ENCODE results near the gene AK8.
"Not testable (repeated sequence)": the region's sequence is repeated elsewhere in the genome, so short reads cannot be mapped to it uniquely, and the experiment has no call there.

AK8 gene

GRCh38 chr9:132711846-132712245, 166.2 kb downstream of the AK8 start:
- DNase-seq (ENCODE audit: low spot score) = no peak

GRCh38 chr9:132711152-132711551, 166.9 kb downstream of the AK8 start:
- DNase-seq (ENCODE audit: low spot score) = not testable (repeated sequence)

GRCh38 chr9:132710333-132710732, 167.8 kb downstream of the AK8 start:
- no peak for DNase-seq (ENCODE audit: low spot score)

GRCh38 chr9:132708769-132709430, 169.2 kb downstream of the AK8 start:
- no peak for DNase-seq (ENCODE audit: low spot score)

GRCh38 chr9:132708239-132708638, 169.8 kb downstream of the AK8 start:
- no peak for DNase-seq (ENCODE audit: low spot score)

- DNase-seq (ENCODE audit: low spot score) = no peak
Measured at GRCh38 chr9:132703336-132703735, 174.7 kb downstream of the AK8 start.

- DNase-seq (ENCODE audit: low spot score) = no peak
Measured at GRCh38 chr9:132702254-132702653, 175.8 kb downstream of the AK8 start.

GRCh38 chr9:132699956-132700355, 178.1 kb downstream of the AK8 start:
- DNase-seq (ENCODE audit: low spot score) = no peak

- DNase-seq (ENCODE audit: low spot score) = no peak
Measured at GRCh38 chr9:132698989-132699388, 179.1 kb downstream of the AK8 start.

GRCh38 chr9:132697230-132697629, 180.9 kb downstream of the AK8 start:
- DNase-seq (ENCODE audit: low spot score) = peak; percentile 12

- DNase-seq (ENCODE audit: low spot score) = peak; percentile 56
Measured at GRCh38 chr9:132694144-132694543, 183.9 kb downstream of the AK8 start.

- DNase-seq (ENCODE audit: low spot score) = no peak
Measured at GRCh38 chr9:132690696-132691095, 187.4 kb downstream of the AK8 start.

- no peak for DNase-seq (ENCODE audit: low spot score)
Measured at GRCh38 chr9:132683873-132684272, 194.2 kb downstream of the AK8 start.

- no peak for DNase-seq (ENCODE audit: low spot score)
Measured at GRCh38 chr9:132681561-132681960, 196.5 kb downstream of the AK8 start.

- DNase-seq (ENCODE audit: low spot score) = no peak
Measured at GRCh38 chr9:132679946-132680625, 198.0 kb downstream of the AK8 start.

- no peak for DNase-seq (ENCODE audit: low spot score)
Measured at GRCh38 chr9:132677976-132678375, 200.1 kb downstream of the AK8 start.

All from NAMALWA (cell line).